ENCODE data around the gene HLA-DQA1. TPM values are rescaled to one million over a fixed set of nuclear protein-coding genes. Genes with fewer than 3 reads are reported as not detected.

The HLA-DQA1 gene
- total RNA-seq, 2 experiments from 2014 or later, result 0.79 to 32.3 TPM

GRCh38 chr6:32642720-32643106, 5.5 kb downstream of the HLA-DQA1 start:
- Histone ChIP-seq H3K4me1 (ENCODE audit: insufficient read depth, low read length, poor library complexity, severe bottlenecking) (no peaks in the 10 kb centered on the region), H2AFZ (ENCODE audit: low read length) (no peak overlapping the region), H3K27ac (ENCODE audit: low read depth, low read length, poor library complexity, severe bottlenecking) (no peak overlapping the region), H3K9me2 (ENCODE audit: insufficient read depth, low read length) (no peaks in the 10 kb centered on the region), H4K20me1 (ENCODE audit: insufficient read depth, low read length) (no peaks in the 10 kb centered on the region), H3K4me2 (ENCODE audit: low read length) (no peak overlapping the region), H3K9me3 (ENCODE audit: low read length) (no peaks in the 10 kb centered on the region), H3K4me3 (ENCODE audit: low read depth, low read length, poor library complexity, severe bottlenecking) (no peak overlapping the region), H3K79me2 (ENCODE audit: insufficient read depth, low read depth, low read length) (no peaks in the 10 kb centered on the region), H3K36me3 (ENCODE audit: insufficient read depth, low read length) (no peaks in the 10 kb centered on the region)
- no peak for DNase-seq (ENCODE audit: low spot score)
- TF ChIP-seq CTCF (conservative IDR thresholded peaks at IDR 0.05; ENCODE audit: low read length), result no peak
- TF ChIP-seq EZH2phosphoT487 (IDR thresholded peaks at IDR 0.05; ENCODE audit: borderline replicate concordance, low read depth, low read length), result no peak
- BruUV-seq (replicated peaks), result no TSS peak
- CTCF ChIA-PET (ENCODE audit: unreplicated experiment), result no interaction called here
- intact Hi-C loops (cut with micrococcal nuclease; ENCODE audit: unreplicated experiment), result no loop called here
- POLR2A ChIA-PET, result no interaction called here

DNA sequence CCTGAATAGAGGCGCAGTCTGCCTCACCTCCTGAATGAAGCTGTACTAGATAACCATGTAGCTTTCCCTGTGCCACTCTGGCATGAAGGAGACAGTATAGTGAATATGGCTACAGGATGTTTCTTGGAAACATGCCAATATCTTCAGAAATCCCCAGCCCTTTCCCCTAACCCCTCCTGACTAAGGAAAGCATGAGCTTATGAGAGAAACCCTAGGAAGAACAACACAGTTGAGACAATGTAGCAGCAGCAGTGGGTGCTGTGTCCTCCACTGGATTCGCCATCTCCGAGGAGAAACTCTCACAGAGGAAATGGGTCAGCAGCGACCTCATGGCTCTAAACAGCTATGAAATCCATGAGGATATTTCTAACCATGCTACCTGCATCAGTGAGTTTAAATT, 6.7 kb downstream of the HLA-DQA1 start:
- no TSS peak for BruUV-seq (replicated peaks)
- ChIA-PET POLR2A (interaction anchor here (0.7 kb wide), 1 partner anchor 39 kb away, joined by 3 read pairs; no protein-coding TSS in a partner anchor), CTCF (ENCODE audit: unreplicated experiment) (no interaction called here)
- Histone ChIP-seq H3K27ac (ENCODE audit: low read depth, low read length, poor library complexity, severe bottlenecking) (no peak overlapping the region), H3K79me2 (ENCODE audit: insufficient read depth, low read depth, low read length) (no peaks in the 10 kb centered on the region), H3K4me1 (ENCODE audit: insufficient read depth, low read length, poor library complexity, severe bottlenecking) (no peaks in the 10 kb centered on the region), H3K4me2 (ENCODE audit: low read length) (no peak overlapping the region), H3K9me3 (ENCODE audit: low read length) (no peaks in the 10 kb centered on the region), H3K9me2 (ENCODE audit: insufficient read depth, low read length) (no peaks in the 10 kb centered on the region), H2AFZ (ENCODE audit: low read length) (no peak overlapping the region), H3K4me3 (ENCODE audit: low read depth, low read length, poor library complexity, severe bottlenecking) (no peak overlapping the region), H3K36me3 (ENCODE audit: insufficient read depth, low read length) (no peaks in the 10 kb centered on the region), H4K20me1 (ENCODE audit: insufficient read depth, low read length) (no peaks in the 10 kb centered on the region)
- no peak for TF ChIP-seq CTCF (conservative IDR thresholded peaks at IDR 0.05; ENCODE audit: low read length)
- TF ChIP-seq EZH2phosphoT487 (IDR thresholded peaks at IDR 0.05; ENCODE audit: borderline replicate concordance, low read depth, low read length), result no peak
- intact Hi-C loops (cut with micrococcal nuclease; ENCODE audit: unreplicated experiment), result no loop called here
- DNase-seq (ENCODE audit: low spot score), result no peak

DNA sequence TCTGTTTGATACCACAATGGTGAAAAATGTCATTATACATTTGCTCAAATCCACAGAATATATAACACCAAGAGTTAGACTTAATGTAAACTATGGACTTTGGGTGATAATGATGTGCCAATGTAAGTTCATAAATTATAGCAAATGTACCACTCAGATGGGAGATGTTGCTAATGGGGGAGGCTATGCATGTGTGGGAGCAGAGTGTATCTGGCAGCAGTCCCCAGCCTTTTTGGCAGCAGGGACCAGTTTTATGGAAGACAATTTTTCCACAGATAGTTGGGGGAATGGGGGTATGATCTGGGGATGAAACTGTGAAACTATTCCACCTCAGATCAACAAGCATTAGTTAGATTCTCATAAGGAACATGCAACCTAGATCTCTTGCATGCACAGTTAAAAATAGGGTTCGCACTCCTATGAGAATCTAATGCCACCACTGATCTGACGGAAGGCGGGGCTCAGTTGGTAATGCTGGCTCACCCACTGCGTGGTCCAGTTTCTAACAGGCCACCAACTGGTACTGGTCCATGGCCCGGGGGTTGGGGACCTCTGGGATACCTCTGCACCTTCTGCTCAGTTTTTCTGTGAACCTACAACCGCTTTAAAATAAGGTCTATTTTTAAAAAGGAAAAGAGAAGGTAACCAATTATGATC, 8.0 kb downstream of the HLA-DQA1 start:
- intact Hi-C loops (cut with micrococcal nuclease; ENCODE audit: unreplicated experiment), result no loop called here
- BruUV-seq (replicated peaks), result no TSS peak

More for the DNA sequence above, 8.0 kb downstream of the HLA-DQA1 start:
- no peak overlapping the region for H3K4me2 ChIP-seq (ENCODE audit: low read length)
- H3K4me1 ChIP-seq (ENCODE audit: insufficient read depth, low read length, poor library complexity, severe bottlenecking), result no peaks in the 10 kb centered on the region
- H3K36me3 ChIP-seq (ENCODE audit: insufficient read depth, low read length), result no peaks in the 10 kb centered on the region
- H3K9me3 ChIP-seq (ENCODE audit: low read length), result no peaks in the 10 kb centered on the region
- H3K79me2 ChIP-seq (ENCODE audit: insufficient read depth, low read depth, low read length), result no peaks in the 10 kb centered on the region
- no peak for TF ChIP-seq CTCF (conservative IDR thresholded peaks at IDR 0.05; ENCODE audit: low read length)
- TF ChIP-seq EZH2phosphoT487 (IDR thresholded peaks at IDR 0.05; ENCODE audit: borderline replicate concordance, low read depth, low read length), result no peak
- ChIA-PET POLR2A (interaction anchor here (1.1 kb wide), 1 partner anchor 10 kb away, joined by 3 read pairs; no protein-coding TSS in a partner anchor), CTCF (ENCODE audit: unreplicated experiment) (no interaction called here)
- no peaks in the 10 kb centered on the region for H3K9me2 ChIP-seq (ENCODE audit: insufficient read depth, low read length)
- DNase-seq (ENCODE audit: low spot score), result no peak
- H4K20me1 ChIP-seq (ENCODE audit: insufficient read depth, low read length), result no peaks in the 10 kb centered on the region
- no peak overlapping the region for H3K27ac ChIP-seq (ENCODE audit: low read depth, low read length, poor library complexity, severe bottlenecking)
- H3K4me3 ChIP-seq (ENCODE audit: low read depth, low read length, poor library complexity, severe bottlenecking), result no peak overlapping the region
- H2AFZ ChIP-seq (ENCODE audit: low read length), result no peak overlapping the region

Data from OCI-LY7 (cell line).